ENCODE measurements around the gene NALCN.

DNA sequence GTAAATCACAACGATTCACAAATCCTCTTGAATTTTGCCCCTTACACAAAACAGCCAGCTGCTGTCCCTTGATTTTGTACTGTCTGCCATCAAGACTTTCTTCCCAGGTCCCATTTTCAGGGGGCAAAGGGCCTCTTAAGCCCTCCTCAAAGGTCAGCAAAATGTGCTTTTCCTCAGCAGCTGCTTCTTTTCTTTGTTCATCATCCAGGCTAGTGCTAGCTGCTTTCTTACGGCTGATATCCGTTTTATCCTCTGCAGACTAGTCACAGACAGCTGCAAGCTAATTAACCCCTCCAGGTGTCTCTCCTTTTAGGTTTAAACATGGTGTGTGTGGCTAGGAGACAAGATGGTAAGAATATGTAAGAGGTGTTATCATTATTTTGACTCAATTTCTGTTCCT lies 90.9 kb downstream of the NALCN start:
- TF ChIP-seq GATA3 (IDR thresholded peaks at IDR 0.05; ENCODE audit: low read depth, low read length) = no peak
- no peak for TF ChIP-seq GATA2 (IDR thresholded peaks at IDR 0.05; ENCODE audit: low read depth, low read length)
